SK-N-SH (cell line): ENCODE measurements around the gene LYRM4. TPM values are rescaled to one million over a fixed set of nuclear protein-coding genes. Genes with fewer than 3 reads are reported as not detected.

ENCODE experiments used
- CTCF ChIA-PET: fragments of 300-600, 350-600 bp; formaldehyde crosslinking; extraction: SDS; loops from one replicate; lab custom pipeline; 2021; lab: Yijun Ruan, JAX
- POLR2A ChIA-PET: fragments of 350-600 bp; sonication (Branson Sonifier 250); formaldehyde crosslinking; extraction: SDS; loops from one replicate; lab custom pipeline; 2020; ENCODE audit warnings: antibody characterized with exemption, inconsistent platforms; lab: Yijun Ruan, JAX
- DNase-seq: peaks from one replicate; pipeline ENCODE4 v3.0.0; 2012
- H2AFZ ChIP-seq: fragments of 200-600 bp; sonication (generic); 2 replicates; pipeline ENCODE4 v1.8.1; 2016; ENCODE audit warnings: antibody characterized with exemption, mild to moderate bottlenecking, low read depth
- H3F3A ChIP-seq: fragments of 200-600 bp; sonication (generic); replicated peaks from 2 replicates; pipeline ENCODE3; 2016; ENCODE audit warnings: antibody characterized with exemption, mild to moderate bottlenecking; ENCODE audit not compliant: insufficient read depth
- H3K27ac ChIP-seq, 2 experiments: fragments of 200-500 bp in 1 of 2; fragments of 200-600 bp in 1 of 2; sonication (Bioruptor generic) in 1 of 2; sonication (generic), shearing (Covaris generic) in 1 of 2; 2 replicates each; pipeline versions ENCODE4 v1.5.1 to v1.6.1; 2014 to 2016; ENCODE audit warnings: low read depth in 2 of 2, inconsistent platforms in 1 of 2, low read length in 1 of 2, mild to moderate bottlenecking in 1 of 2, mixed read lengths in 1 of 2
- H3K27me3 ChIP-seq: fragments of 200-600 bp; sonication (generic), shearing (Covaris generic); 2 replicates; pipeline ENCODE4 v1.6.1; 2016; ENCODE audit warnings: mixed run types; ENCODE audit not compliant: insufficient read depth
- H3K36me3 ChIP-seq, 2 experiments: fragments of 200-500 bp in 1 of 2; fragments of 200-600 bp in 1 of 2; sonication (Bioruptor generic) in 1 of 2; sonication (generic) in 1 of 2; replicated peaks in 1 of 2; 2 replicates each; pipeline versions ENCODE3 to v1.5.1; 2014 to 2016; ENCODE audit warnings: low read length in 1 of 2, mild to moderate bottlenecking in 1 of 2; ENCODE audit not compliant: insufficient read depth in 2 of 2, control insufficient read depth in 1 of 2
- H3K4me1 ChIP-seq, 2 experiments: fragments of 200-500 bp in 1 of 2; fragments of 200-600 bp in 1 of 2; sonication (Bioruptor generic) in 1 of 2; sonication (generic), shearing (Covaris generic) in 1 of 2; 2 replicates each; pipeline versions ENCODE4 v1.5.1 to v1.6.1; 2014 to 2016; ENCODE audit warnings: low read depth in 1 of 2, low read length in 1 of 2, mixed run types in 1 of 2; ENCODE audit not compliant: insufficient read depth in 2 of 2, control insufficient read depth in 1 of 2
- H3K4me2 ChIP-seq: fragments of 200-600 bp; sonication (generic), shearing (Covaris generic); 2 replicates; pipeline ENCODE4 v1.6.1; 2017; ENCODE audit warnings: mixed run types
- H3K4me3 ChIP-seq, 2 experiments: fragments of 200-500 bp in 1 of 2; fragments of 200-600 bp in 1 of 2; sonication (Bioruptor generic) in 1 of 2; sonication (generic), shearing (Covaris generic) in 1 of 2; 2 replicates each; pipeline versions ENCODE4 v1.5.1 to v1.8.1; 2014 to 2016; ENCODE audit warnings: low read depth in 2 of 2, inconsistent platforms in 1 of 2, low read length in 1 of 2, mild to moderate bottlenecking in 1 of 2, mixed read lengths in 1 of 2, moderate library complexity in 1 of 2
- H3K79me2 ChIP-seq: fragments of 200-600 bp; sonication (generic); 2 replicates; pipeline ENCODE4 v1.8.1; 2017; ENCODE audit warnings: mild to moderate bottlenecking; ENCODE audit not compliant: insufficient read depth
- H3K9ac ChIP-seq: fragments of 200-600 bp; sonication (generic); 2 replicates; pipeline ENCODE4 v1.6.1; 2017; ENCODE audit warnings: mixed run types
- H3K9me2 ChIP-seq: fragments of 200-600 bp; sonication (generic); 2 replicates; pipeline ENCODE4 v1.6.1; 2017; ENCODE audit warnings: mixed run types
- H3K9me3 ChIP-seq: fragments of 200-600 bp; sonication (generic); 2 replicates; pipeline ENCODE4 v1.6.1; 2017; ENCODE audit warnings: mixed run types, mild to moderate bottlenecking, moderate library complexity
- H4K20me1 ChIP-seq: fragments of 200-600 bp; sonication (generic); 2 replicates; pipeline ENCODE4 v1.6.1; 2017; ENCODE audit warnings: mild to moderate bottlenecking, mixed run types; ENCODE audit not compliant: insufficient read depth
- CHD2 ChIP-seq: fragments of 150-350 bp; IDR thresholded peaks from 2 replicates; pipeline ENCODE4 v1.6.1; 2018; ENCODE audit warnings: low read length; ENCODE audit not compliant: partially characterized antibody
- CTCF ChIP-seq: fragments of 200-600 bp; sonication (generic); IDR thresholded peaks from 2 replicates; pipeline ENCODE4 v1.6.1; 2017; ENCODE audit warnings: antibody characterized with exemption, mild to moderate bottlenecking, moderate library complexity
- ELF1 ChIP-seq: IDR thresholded peaks from 2 replicates; pipeline ENCODE4 v1.4.0; 2012
- FOXJ3 ChIP-seq: sonication (generic); formaldehyde crosslinking; IDR thresholded peaks from 2 replicates; pipeline ENCODE4 v1.5.1; 2020; ENCODE audit warnings: mild to moderate bottlenecking, missing genetic modification reagents
- FOXM1 ChIP-seq: IDR thresholded peaks from 2 replicates; pipeline ENCODE4 v1.4.0; 2012; ENCODE audit warnings: low read depth, mild to moderate bottlenecking
- GATA2 ChIP-seq: sonication (generic); formaldehyde crosslinking; IDR thresholded peaks from 2 replicates; pipeline ENCODE4 v1.5.0; 2020; ENCODE audit warnings: mild to moderate bottlenecking, missing genetic modification reagents
- IRF3 ChIP-seq: fragments of 150-350 bp; IDR thresholded peaks from 2 replicates; pipeline ENCODE4 v1.6.1; 2016; ENCODE audit warnings: mild to moderate bottlenecking, low read depth, low read length
- JUND ChIP-seq: IDR thresholded peaks from 2 replicates; pipeline ENCODE4 v1.4.0; 2012
- MAX ChIP-seq: IDR thresholded peaks from 2 replicates; pipeline ENCODE4 v1.4.0; 2012; ENCODE audit warnings: low read depth
- PBX3 ChIP-seq: IDR thresholded peaks from 2 replicates; pipeline ENCODE4; 2012
- RFX5 ChIP-seq: IDR thresholded peaks from 2 replicates; pipeline ENCODE4 v1.6.1; 2012; ENCODE audit warnings: mild to moderate bottlenecking, improper control_type of control experiment, low read length
- TCF12 ChIP-seq: IDR thresholded peaks from 2 replicates; pipeline ENCODE4 v1.4.0; 2012
- TEAD4 ChIP-seq: IDR thresholded peaks from 2 replicates; pipeline ENCODE4 v1.4.0; 2012; ENCODE audit warnings: mild to moderate bottlenecking, borderline replicate concordance; ENCODE audit not compliant: insufficient read depth
- YY1 ChIP-seq: IDR thresholded peaks from 2 replicates; pipeline ENCODE4 v1.4.0; 2012; ENCODE audit warnings: low read depth, mild to moderate bottlenecking
- WGBS: methylation state at CpG from one replicate; pipeline ENCODE4 v1.1.6; 2017; ENCODE audit warnings: low lambda C conversion rate; 5-methylcytosine and 5-hydroxymethylcytosine counted together
- polyA plus RNA-seq, 3 experiments: library from polyadenylated mRNA; depleted of rRNA; stranded (reverse); fragments of >200 nt; gene quantifications; 2 replicates each; pipeline ENCODE4 v1.2.3, GENCODE V29; 2012

LYRM4 gene
- polyA plus RNA-seq, 1 of the 3 experiments (the other 2 are of a cell fraction), result 37.2 TPM

- Histone ChIP-seq H3K4me1 (peaks cover 3% of the 10 kb centered on the region in 2 experiments; a peak in 2 of 4 replicates), H3K9me3 (no peaks in the 10 kb centered on the region), H3K4me3 (no peak overlapping the region), H4K20me1 (peaks cover 9% of the 10 kb centered on the region), H3K27me3 (no peaks in the 10 kb centered on the region), H3K27ac (no peak overlapping the region), H3K9me2 (no peaks in the 10 kb centered on the region), H3K36me3 (no peaks in the 10 kb centered on the region), H3K9ac (no peak overlapping the region), H2AFZ (no peak overlapping the region), H3K79me2 (peaks cover 18% of the 10 kb centered on the region; the same call in 1 of the 2 replicates), H3K4me2 (no peak overlapping the region), H3F3A (no peaks in the 10 kb centered on the region)
- peak; percentile 60 for TF ChIP-seq TCF12
- peak; percentile 27; the same call in 1 of the 2 replicates for TF ChIP-seq PBX3
- no peak for TF ChIP-seq YY1
- 50% methylated on average over 1 of the region's 1 CpG for WGBS
- DNase-seq, result no peak
- CTCF ChIA-PET, result no interaction called here
- POLR2A ChIA-PET, result no interaction called here
Observed at GRCh38 chr6:5292154-5292553, 31.4 kb upstream of the LYRM4 start.

- no peak overlapping the region for H2AFZ ChIP-seq
- TF ChIP-seq JUND (no peak), GATA2 (CRISPR knock-in tag) (no peak), TEAD4 (no peak), CHD2 (no peak), FOXJ3 (CRISPR knock-in tag) (no peak), RFX5 (no peak), MAX (no peak), IRF3 (no peak), ELF1 (no peak), CTCF (no peak), FOXM1 (no peak)
- H3K9me3 ChIP-seq, result no peaks in the 10 kb centered on the region
- peaks cover 3% of the 10 kb centered on the region in 2 experiments; a peak in 2 of 4 replicates for H3K4me1 ChIP-seq
- H4K20me1 ChIP-seq, result peaks cover 13% of the 10 kb centered on the region
- H3K27ac ChIP-seq, result no peak overlapping the region
- H3K9ac ChIP-seq, result no peak overlapping the region
- H3K36me3 ChIP-seq, result no peaks in the 10 kb centered on the region
- ChIA-PET CTCF (no interaction called here), POLR2A (no interaction called here)
- no peak overlapping the region for H3K4me2 ChIP-seq
- DNase-seq, result no peak
- no peaks in the 10 kb centered on the region for H3K27me3 ChIP-seq
- H3K79me2 ChIP-seq, result peaks cover 18% of the 10 kb centered on the region
- H3K4me3 ChIP-seq, result no peak overlapping the region
- H3F3A ChIP-seq, result no peaks in the 10 kb centered on the region
- H3K9me2 ChIP-seq, result no peaks in the 10 kb centered on the region
Observed at GRCh38 chr6:5290500-5290899, 29.8 kb upstream of the LYRM4 start.
